Measurements from ENCODE around the gene DYNLT2. TPM values are rescaled to one million over a fixed set of nuclear protein-coding genes. Genes with fewer than 3 reads are reported as not detected.

Gene DYNLT2
- total RNA-seq, 6 experiments from 2014 or later = 0.36 to 0.85 (median 0.51) TPM

DNA sequence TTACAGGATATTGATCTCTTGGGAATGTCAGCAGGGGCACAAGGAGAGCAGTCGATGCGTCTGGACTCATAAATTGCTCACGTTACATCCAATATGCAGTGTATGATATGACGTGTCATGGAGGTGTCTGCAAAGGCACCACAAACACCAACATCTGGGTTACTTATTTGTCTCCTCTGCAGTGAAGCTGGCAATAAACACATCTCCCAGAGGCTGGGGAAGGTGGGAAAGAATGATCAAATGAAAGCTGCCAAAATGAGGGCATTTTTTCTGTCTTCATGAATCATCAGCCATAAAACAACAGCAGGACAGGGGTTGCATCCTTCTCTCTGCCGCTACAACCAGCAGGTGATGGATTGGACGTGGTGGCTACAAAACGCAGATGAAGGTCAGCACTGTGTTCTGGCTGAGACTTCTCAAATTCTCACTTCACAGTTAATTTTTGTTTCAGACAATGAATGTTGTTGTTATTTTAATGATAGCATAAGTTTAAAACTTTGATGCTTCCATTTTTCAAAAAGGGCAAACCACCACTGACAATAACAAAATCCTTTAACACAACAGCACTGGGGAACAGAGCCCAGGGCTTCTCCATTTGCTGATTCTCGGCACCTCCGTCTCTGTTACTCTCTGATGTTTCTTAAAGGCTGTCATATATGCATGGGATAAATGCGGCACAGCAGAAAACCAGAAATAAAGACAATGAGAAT, 47.5 kb upstream of the DYNLT2 start:
- TF ChIP-seq, protein P1, sequence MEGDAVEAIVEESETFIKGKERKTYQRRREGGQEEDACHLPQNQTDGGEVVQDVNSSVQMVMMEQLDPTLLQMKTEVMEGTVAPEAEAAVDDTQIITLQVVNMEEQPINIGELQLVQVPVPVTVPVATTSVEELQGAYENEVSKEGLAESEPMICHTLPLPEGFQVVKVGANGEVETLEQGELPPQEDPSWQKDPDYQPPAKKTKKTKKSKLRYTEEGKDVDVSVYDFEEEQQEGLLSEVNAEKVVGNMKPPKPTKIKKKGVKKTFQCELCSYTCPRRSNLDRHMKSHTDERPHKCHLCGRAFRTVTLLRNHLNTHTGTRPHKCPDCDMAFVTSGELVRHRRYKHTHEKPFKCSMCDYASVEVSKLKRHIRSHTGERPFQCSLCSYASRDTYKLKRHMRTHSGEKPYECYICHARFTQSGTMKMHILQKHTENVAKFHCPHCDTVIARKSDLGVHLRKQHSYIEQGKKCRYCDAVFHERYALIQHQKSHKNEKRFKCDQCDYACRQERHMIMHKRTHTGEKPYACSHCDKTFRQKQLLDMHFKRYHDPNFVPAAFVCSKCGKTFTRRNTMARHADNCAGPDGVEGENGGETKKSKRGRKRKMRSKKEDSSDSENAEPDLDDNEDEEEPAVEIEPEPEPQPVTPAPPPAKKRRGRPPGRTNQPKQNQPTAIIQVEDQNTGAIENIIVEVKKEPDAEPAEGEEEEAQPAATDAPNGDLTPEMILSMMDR (IDR thresholded peaks at IDR 0.05) = no peak
- H3K4me3 Mint-ChIP-seq = no peak overlapping the region
- no peak for DNase-seq
- H3K36me3 Mint-ChIP-seq (ENCODE audit: low read depth) = no peaks in the 10 kb centered on the region
- no peaks in the 10 kb centered on the region for H3K9me3 Mint-ChIP-seq
- H3K27ac Mint-ChIP-seq = no peak overlapping the region
- peaks cover 12% of the 10 kb centered on the region for H3K27me3 Mint-ChIP-seq (ENCODE audit: insufficient read depth)
- H3K4me1 Mint-ChIP-seq (ENCODE audit: low read depth) = peaks cover 8% of the 10 kb centered on the region

DNA sequence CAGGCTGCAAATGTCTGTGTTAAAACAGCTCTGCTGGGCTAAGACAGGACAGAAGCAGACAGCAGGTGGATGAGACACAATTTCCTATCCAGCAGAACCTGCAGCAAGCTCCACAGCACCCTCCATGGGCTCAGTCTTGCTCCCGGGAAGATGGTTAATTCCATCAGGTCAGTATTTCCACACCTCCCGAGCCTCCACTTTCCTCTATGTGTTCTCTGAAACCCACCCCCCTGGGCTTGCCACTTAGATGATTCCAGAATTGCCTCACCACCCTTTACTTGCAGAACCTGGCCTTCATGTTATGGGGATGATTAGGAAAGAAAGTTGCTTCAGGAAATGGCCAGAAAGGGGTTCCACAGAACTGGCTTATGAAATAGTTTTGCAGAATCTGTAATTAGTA, 43.8 kb upstream of the DYNLT2 start:
- TF ChIP-seq, protein P1 (IDR thresholded peaks at IDR 0.05) = no peak
- no peak for DNase-seq
- Mint-ChIP-seq H3K36me3 (ENCODE audit: low read depth) (no peaks in the 10 kb centered on the region), H3K27me3 (ENCODE audit: insufficient read depth) (peaks cover 15% of the 10 kb centered on the region), H3K9me3 (no peaks in the 10 kb centered on the region), H3K27ac (no peak overlapping the region), H3K4me3 (no peak overlapping the region), H3K4me1 (ENCODE audit: low read depth) (peaks cover 14% of the 10 kb centered on the region)

DNA sequence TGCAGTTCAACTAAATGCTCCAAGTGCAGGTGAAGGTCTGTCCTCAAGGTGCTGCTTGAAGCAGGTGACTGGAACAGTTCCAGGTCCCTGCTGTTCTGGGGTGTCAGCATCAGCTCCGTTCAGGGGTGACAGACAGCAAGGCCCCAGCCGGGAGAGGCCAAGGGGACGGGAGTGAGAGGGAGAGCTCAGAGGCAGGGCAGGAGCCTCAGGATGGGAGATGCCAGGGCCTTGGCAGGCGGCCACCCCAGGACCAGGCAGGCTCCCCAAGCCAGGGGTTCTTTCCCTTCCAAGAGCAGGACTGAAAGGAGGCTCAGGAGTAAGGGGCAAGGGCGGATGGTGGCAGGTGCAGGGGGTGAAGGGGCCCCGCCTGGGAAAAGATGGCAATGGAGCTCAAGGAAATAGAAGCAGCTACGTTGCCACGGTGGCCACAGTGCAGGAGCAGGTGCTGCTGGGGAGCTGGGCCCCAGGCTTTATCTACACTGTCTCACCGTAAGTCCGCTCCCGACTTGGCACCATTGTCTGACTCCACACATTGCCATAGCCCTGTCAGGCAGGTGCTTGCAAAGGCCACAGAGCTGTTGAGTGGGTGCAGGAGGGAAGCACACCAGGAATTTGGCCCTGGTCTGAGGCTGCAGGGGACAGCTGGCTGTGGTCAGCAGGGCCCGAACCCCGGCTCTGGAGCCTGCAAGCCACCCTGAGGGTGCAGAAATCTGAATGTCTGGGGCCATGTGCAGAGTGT, 43.1 kb upstream of the DYNLT2 start:
- no peak for DNase-seq
- no peak overlapping the region for H3K4me3 Mint-ChIP-seq
- TF ChIP-seq, protein P1 (IDR thresholded peaks at IDR 0.05) = no peak
- H3K36me3 Mint-ChIP-seq (ENCODE audit: low read depth) = no peaks in the 10 kb centered on the region
- no peak overlapping the region for H3K27ac Mint-ChIP-seq
- H3K9me3 Mint-ChIP-seq = no peaks in the 10 kb centered on the region
- H3K27me3 Mint-ChIP-seq (ENCODE audit: insufficient read depth) = peaks cover 15% of the 10 kb centered on the region
- peaks cover 20% of the 10 kb centered on the region for H3K4me1 Mint-ChIP-seq (ENCODE audit: low read depth)

DNA sequence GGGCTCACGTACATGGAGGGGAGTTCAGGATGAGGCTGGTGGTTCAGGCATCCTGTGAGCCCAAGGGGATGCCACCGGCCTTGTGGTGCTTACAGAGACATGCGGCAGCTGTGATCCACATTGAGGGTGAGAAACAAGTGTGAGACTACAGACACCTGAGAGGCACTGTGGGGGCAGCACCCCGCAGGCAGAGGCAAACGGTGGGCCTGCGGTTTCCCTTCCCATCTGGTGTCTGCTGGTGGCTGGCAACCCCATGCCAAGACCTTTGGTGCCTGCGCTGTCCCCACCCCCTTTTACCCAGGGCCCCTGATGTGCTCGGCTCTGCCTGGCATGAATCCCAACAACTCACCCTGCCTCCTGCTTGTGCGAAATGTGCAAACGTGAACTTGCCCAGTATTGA, 42.0 kb upstream of the DYNLT2 start:
- TF ChIP-seq, protein P1 (IDR thresholded peaks at IDR 0.05) = no peak
- no peaks in the 10 kb centered on the region for H3K9me3 Mint-ChIP-seq
- H3K4me3 Mint-ChIP-seq = no peak overlapping the region
- no peak for DNase-seq
- no peak overlapping the region for H3K27ac Mint-ChIP-seq
- H3K27me3 Mint-ChIP-seq (ENCODE audit: insufficient read depth) = peaks cover 12% of the 10 kb centered on the region
- H3K4me1 Mint-ChIP-seq (ENCODE audit: low read depth) = peaks cover 22% of the 10 kb centered on the region
- H3K36me3 Mint-ChIP-seq (ENCODE audit: low read depth) = no peaks in the 10 kb centered on the region

DNA sequence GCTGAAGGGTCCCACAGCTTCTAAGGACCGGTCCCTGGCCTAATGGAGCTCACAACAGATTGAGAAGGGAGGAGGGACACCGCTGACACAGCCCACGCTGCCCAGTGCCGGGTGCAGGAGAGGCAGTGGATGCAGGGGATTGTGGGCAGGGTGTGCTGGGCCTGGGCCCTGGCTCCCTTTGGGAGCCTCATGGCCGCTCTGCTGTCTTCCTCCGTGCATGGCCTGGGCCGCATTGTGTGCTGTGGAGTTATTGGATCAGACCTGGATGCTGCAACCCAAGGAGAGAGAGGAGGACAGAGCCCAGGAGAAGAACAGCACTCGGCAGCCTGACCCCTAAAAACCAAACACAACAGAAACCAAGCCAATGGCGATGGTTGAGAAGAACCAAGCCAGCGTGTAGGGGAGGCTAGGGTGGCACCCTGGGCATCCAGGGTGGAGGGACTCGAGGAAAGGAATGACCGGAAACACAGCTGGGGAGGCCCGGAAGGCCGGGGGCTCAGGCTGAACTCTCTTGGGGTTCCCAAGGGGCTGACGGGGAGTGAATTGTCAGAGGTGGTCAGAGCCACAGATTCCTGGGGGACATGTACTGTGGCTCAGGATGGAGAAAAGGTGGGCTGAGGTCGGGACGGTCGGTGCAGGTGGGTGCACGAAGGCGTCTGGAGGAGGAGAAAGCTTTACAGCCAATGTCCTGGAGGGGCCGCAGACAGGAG, 41.1 kb upstream of the DYNLT2 start:
- Mint-ChIP-seq H3K27me3 (ENCODE audit: insufficient read depth) (peaks cover 12% of the 10 kb centered on the region), H3K4me1 (ENCODE audit: low read depth) (peaks cover 22% of the 10 kb centered on the region), H3K36me3 (ENCODE audit: low read depth) (no peaks in the 10 kb centered on the region), H3K4me3 (no peak overlapping the region), H3K27ac (no peak overlapping the region), H3K9me3 (no peaks in the 10 kb centered on the region)
- TF ChIP-seq, protein P1 (IDR thresholded peaks at IDR 0.05) = no peak
- no peak for DNase-seq

Data from HFFc6 (cell line).